ENCODE measurements around the gene BMP5. TPM values are rescaled to one million over a fixed set of nuclear protein-coding genes. Genes with fewer than 3 reads are reported as not detected.
"Not testable (repeated sequence)": the region's sequence is repeated elsewhere in the genome, so short reads cannot be mapped to it uniquely, and the experiment has no call there.

The BMP5 gene
- total and polyA plus RNA-seq, 2 donors from 2014 or later, result 0.76 to 0.86 TPM

GRCh38 chr6:55913228-55914195, 38.1 kb upstream of the BMP5 start:
- no peak for FAIRE-seq
- Histone ChIP-seq H3K9me3 (ENCODE audit: control insufficient read depth in 2 of 3, insufficient read depth in 1 of 3, low read length in 3 of 3) (no peaks in the 10 kb centered on the region), H3K27ac (ENCODE audit: low read depth in 2 of 2, low read length in 2 of 2) (no peak overlapping the region), H3K36me3 (ENCODE audit: control insufficient read depth in 2 of 3, insufficient read depth in 3 of 3, low read length in 3 of 3) (no peaks in the 10 kb centered on the region), H3K9ac (ENCODE audit: low read length in 3 of 3) (no peak overlapping the region), H3K4me1 (ENCODE audit: control insufficient read depth in 2 of 3, insufficient read depth in 2 of 3, low read depth in 1 of 3, low read length in 3 of 3) (no peaks in the 10 kb centered on the region), H3K4me3 (ENCODE audit: low read length in 3 of 3) (no peak overlapping the region), H3K27me3 (ENCODE audit: control insufficient read depth, insufficient read depth, low read length) (no peaks in the 10 kb centered on the region)
- TF ChIP-seq, protein P1, sequence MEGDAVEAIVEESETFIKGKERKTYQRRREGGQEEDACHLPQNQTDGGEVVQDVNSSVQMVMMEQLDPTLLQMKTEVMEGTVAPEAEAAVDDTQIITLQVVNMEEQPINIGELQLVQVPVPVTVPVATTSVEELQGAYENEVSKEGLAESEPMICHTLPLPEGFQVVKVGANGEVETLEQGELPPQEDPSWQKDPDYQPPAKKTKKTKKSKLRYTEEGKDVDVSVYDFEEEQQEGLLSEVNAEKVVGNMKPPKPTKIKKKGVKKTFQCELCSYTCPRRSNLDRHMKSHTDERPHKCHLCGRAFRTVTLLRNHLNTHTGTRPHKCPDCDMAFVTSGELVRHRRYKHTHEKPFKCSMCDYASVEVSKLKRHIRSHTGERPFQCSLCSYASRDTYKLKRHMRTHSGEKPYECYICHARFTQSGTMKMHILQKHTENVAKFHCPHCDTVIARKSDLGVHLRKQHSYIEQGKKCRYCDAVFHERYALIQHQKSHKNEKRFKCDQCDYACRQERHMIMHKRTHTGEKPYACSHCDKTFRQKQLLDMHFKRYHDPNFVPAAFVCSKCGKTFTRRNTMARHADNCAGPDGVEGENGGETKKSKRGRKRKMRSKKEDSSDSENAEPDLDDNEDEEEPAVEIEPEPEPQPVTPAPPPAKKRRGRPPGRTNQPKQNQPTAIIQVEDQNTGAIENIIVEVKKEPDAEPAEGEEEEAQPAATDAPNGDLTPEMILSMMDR (IDR thresholded peaks at IDR 0.05; ENCODE audit: borderline replicate concordance, extremely low read depth, insufficient read depth), result no peak
- intact Hi-C loops (cut with DNase I), result no loop called here
- peak in 1 of 5 donors; percentile 6 for DNase-seq

- H3K9ac ChIP-seq (ENCODE audit: low read length in 3 of 3); H3K9me3 ChIP-seq (ENCODE audit: control insufficient read depth in 2 of 3, insufficient read depth in 1 of 3, low read length in 3 of 3); H3K36me3 ChIP-seq (ENCODE audit: control insufficient read depth in 2 of 3, insufficient read depth in 3 of 3, low read length in 3 of 3); intact Hi-C loops (cut with DNase I); DNase-seq; H3K27ac ChIP-seq (ENCODE audit: low read depth in 2 of 2, low read length in 2 of 2); H3K4me3 ChIP-seq (ENCODE audit: low read length in 3 of 3); FAIRE-seq; H3K4me1 ChIP-seq (ENCODE audit: control insufficient read depth in 2 of 3, insufficient read depth in 2 of 3, low read depth in 1 of 3, low read length in 3 of 3); H3K27me3 ChIP-seq (ENCODE audit: control insufficient read depth, insufficient read depth, low read length): not testable (repeated sequence)
Measured at GRCh38 chr6:55910466-55910865, 35.1 kb upstream of the BMP5 start.

DNA sequence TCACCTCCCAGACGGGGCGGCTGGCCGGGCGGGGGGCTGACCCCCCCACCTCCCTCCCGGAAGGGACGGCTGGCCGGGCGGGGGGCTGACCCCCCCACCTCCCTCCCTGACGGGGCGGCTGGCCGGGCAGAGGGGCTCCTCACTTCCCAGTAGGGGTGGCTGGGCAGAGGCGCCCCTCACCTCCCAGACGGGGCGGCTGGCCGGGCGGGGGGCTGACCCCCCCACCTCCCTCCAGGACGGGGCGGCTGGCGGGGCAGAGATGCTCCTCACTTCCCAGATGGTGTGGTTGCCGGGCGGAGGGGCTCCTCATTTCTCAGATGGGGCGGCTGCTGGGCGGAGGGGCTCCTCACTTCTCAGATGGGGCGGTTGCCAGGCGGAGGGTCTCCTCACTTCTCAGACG, 34.5 kb upstream of the BMP5 start:
- H3K9me3 ChIP-seq (ENCODE audit: control insufficient read depth in 2 of 3, insufficient read depth in 1 of 3, low read length in 3 of 3); H3K4me1 ChIP-seq (ENCODE audit: control insufficient read depth in 2 of 3, insufficient read depth in 2 of 3, low read depth in 1 of 3, low read length in 3 of 3); DNase-seq; H3K9ac ChIP-seq (ENCODE audit: low read length in 3 of 3); H3K27ac ChIP-seq (ENCODE audit: low read depth in 2 of 2, low read length in 2 of 2); H3K27me3 ChIP-seq (ENCODE audit: control insufficient read depth, insufficient read depth, low read length); H3K4me3 ChIP-seq (ENCODE audit: low read length in 3 of 3); intact Hi-C loops (cut with DNase I); H3K36me3 ChIP-seq (ENCODE audit: control insufficient read depth in 2 of 3, insufficient read depth in 3 of 3, low read length in 3 of 3); FAIRE-seq: not testable (repeated sequence)

DNA sequence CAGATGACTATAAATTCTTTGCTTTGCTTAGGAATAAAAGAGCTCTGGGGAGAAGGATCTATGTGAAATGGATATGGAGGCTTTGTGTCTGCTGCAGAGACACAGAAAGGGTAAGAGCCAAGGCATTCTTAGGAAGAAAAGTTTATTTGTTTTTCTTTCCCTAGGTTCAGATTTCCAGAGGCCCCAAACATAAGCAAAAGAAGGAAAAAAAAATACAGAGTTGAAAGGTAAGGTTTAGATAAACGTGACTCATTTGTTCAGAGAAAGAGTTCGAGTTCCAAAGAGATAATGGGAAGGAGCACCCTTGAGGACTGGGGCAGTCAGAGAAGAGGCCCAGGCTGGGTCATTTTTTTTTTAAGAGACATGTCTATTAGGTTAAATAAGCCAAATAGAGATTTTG, 27.4 kb upstream of the BMP5 start:
- Histone ChIP-seq H3K9me3 (ENCODE audit: control insufficient read depth in 2 of 3, insufficient read depth in 1 of 3, low read length in 3 of 3) (no peaks in the 10 kb centered on the region), H3K27ac (ENCODE audit: low read depth in 2 of 2, low read length in 2 of 2) (no peak overlapping the region), H3K4me1 (ENCODE audit: control insufficient read depth in 2 of 3, insufficient read depth in 2 of 3, low read depth in 1 of 3, low read length in 3 of 3) (no peaks in the 10 kb centered on the region), H3K4me3 (ENCODE audit: low read length in 3 of 3) (no peak overlapping the region), H3K9ac (ENCODE audit: low read length in 3 of 3) (no peak overlapping the region), H3K36me3 (ENCODE audit: control insufficient read depth in 2 of 3, insufficient read depth in 3 of 3, low read length in 3 of 3) (no peaks in the 10 kb centered on the region), H3K27me3 (ENCODE audit: control insufficient read depth, insufficient read depth, low read length) (no peaks in the 10 kb centered on the region)
- intact Hi-C loops (cut with DNase I), result no loop called here
- TF ChIP-seq, protein P1 (IDR thresholded peaks at IDR 0.05; ENCODE audit: borderline replicate concordance, extremely low read depth, insufficient read depth), result no peak
- FAIRE-seq, result no peak
- peak in 2 of 5 donors; percentile 16 to 38 for DNase-seq
